Measurements from ENCODE around the gene RTP4. TPM values are rescaled to one million over a fixed set of nuclear protein-coding genes. Genes with fewer than 3 reads are reported as not detected.

The RTP4 gene
- total RNA-seq, 1 experiment from 2014 or later = 10.8 TPM

Other genes with a start within 250 kb of the RTP4 start
- 33.8 and 35.6 TPM in 2 replicates for gene RPL39L, start 228.9 kb upstream of the RTP4 start, total RNA-seq (2014; rRNA removed; shearing (Covaris generic))
- gene RTP1, start 170.9 kb upstream of the RTP4 start, total RNA-seq (2014; rRNA removed; shearing (Covaris generic)) = not detected in 2 replicates
- gene MASP1, start 76.6 kb upstream of the RTP4 start, total RNA-seq (2014; rRNA removed; shearing (Covaris generic)) = not detected in 2 replicates